Skin of body (tissue), 2 donors: ENCODE measurements around the gene NUS1. TPM values are rescaled to one million over a fixed set of nuclear protein-coding genes. Genes with fewer than 3 reads are reported as not detected.
"Not testable (repeated sequence)": the region's sequence is repeated elsewhere in the genome, so short reads cannot be mapped to it uniquely, and the experiment has no call there.

Experiments used
- DNase-seq: peaks from one replicate; lab custom pipeline; 2025; lab: John Stamatoyannopoulos, UW
- total RNA-seq: library from RNA; depleted of rRNA; stranded (reverse); fragments of >200 nt; gene quantifications from one replicate; pipeline ENCODE4 v1.2.3, GENCODE V29; 2014

NUS1 gene
- total RNA-seq, 1 donor from 2014 or later, result 17.4 TPM

DNA sequence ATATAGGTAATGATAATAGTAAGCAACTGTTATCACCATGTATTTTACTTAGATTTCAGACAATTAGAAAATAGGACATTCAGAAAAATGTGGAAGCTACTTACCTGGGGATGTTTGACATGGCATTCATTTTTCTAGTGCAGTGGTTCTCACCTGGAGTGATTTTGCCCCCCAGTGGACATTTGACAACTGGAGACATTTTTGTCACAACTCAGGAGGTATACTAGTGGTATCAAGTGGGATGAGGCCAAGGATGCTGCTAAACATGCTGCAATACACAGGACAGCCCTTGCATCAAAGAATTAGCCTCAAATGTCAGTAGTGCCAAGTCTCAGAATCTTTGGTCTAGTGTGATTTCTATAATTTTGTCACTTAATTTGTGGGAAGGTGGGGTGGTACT, 36.1 kb downstream of the NUS1 start:
- DNase-seq, result no peak

DNA sequence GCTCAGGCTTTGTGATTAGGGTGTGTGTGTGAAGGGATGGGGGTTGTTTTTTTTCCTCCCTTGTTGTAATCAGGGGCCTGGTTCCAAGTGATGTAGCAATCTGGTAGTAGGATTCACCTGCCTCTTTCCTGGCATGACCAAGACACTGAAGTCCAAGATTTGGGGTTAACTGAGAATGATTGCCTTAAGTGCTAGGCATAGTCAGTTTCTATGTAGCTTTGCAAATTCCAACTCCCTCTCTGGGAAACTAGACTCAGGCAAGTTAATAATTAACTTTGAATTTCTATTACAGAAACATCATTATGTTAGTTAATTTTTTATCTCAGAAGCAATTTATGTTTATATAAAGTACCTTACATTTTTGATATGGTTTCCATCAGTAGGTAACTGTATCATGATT, 43.6 kb downstream of the NUS1 start:
- no peak for DNase-seq

DNA sequence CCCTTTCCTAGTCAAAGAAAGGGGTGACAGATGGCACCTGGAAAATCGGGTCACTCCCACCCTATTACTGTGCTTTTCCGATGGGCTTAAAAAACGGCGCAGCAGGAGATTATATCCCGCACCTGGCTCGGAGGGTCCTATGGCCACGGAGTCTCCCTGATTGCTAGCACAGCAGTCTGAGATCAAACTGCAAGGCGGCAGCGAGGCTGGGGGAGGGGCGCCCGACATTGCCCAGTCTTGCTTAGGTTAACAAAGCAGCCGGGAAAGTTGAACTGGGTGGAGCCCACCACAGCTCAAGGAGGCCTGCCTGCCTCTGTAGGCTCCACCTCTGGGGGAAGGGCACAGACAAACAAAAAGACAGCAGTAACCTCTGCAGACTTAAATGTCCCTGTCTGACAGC, 46.3 kb downstream of the NUS1 start:
- not testable (repeated sequence) for DNase-seq

DNA sequence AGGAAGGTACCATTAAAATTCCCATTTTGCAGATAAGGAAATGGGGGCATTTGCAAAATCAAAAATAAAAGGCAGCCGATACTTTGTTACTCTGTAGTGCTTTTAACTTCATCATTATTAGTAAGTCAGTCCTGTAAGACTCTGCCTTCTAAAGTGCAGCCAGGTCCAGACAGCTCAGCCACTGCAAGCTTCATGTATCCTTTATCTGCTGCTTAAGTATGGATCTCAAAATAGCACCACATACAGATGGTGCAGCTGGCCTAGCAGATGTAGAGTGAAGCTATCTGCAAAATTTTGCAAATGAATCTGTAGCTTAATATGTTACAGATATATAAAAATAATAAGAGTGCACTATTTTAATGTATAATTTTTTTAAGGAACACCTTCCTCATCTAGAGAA, 53.4 kb downstream of the NUS1 start:
- no peak for DNase-seq

DNA sequence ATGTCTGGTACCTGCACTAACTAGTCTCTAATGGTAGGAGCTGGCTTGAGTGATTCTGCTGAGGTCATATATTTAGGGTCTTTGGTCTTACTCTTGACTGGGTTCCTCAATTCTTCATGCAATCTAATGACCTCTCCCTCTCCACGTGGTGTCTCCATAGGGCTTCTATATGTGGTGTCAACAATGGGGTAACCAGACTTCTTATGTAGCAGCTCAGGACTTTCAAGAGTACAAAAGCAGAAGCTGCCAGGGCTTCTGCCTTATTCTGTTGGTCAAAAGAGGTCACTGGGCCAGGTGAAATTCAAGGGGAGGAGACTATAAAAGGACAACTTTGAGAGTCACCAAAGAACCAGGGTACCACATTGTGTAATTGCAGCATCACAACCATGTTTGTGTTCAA, 54.3 kb downstream of the NUS1 start:
- DNase-seq, result no peak

DNA sequence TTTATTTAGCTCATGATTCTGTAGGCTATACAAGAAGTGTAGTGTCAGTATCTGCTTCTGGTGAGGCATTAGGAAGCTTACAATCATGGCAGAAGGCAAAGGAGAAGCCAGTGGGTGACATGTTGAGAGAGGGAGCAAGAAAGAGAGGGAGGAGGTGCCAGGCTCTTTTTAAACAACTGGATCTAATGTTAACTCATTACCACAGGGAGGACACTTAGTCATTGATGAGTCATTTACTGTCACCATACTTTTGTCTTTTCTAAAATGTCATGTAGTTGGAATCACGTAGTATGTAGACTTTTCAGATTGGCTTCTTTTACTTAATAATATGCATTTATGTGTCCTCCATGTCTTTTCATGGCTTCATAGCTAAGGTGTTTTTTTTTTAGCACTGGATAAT, 58.1 kb downstream of the NUS1 start:
- no peak for DNase-seq

DNA sequence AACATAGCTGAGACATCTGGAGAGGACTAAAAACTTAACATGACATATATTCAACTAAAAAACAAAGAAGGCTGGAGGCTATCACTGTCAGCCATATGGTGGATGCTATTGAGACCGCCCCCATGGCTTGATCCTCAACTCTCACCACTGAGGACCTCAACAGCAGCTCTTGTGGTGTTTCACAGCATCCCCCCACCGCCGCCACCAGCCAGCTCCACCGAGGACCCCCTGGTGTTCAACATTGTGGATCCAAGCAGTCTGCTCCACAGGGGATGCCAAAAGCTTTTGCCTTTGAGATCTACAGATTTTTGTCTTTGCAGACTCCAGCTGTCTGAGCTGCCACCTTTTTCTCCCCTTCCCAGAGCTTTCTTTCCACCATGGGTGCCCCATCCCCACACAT, 64.6 kb downstream of the NUS1 start:
- DNase-seq, result no peak

DNA sequence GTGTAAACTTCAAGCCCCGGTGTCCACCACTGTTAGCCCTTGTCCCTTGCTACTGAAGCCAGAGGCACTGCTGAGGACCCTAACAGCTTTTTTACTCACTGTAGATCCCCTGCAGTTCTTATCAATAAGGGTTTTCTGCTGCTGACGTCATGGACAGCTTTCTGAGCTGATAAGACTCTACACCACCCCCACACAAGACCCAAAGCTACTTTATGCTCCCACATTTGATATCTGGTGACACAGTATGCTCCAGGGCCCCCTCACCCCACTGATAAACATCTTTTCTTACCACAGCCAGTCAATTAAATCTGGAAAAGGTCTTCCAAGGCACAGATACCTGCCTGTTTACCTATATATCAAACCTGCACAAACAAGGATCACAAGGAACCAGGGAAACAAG, 65.3 kb downstream of the NUS1 start:
- no peak for DNase-seq

DNA sequence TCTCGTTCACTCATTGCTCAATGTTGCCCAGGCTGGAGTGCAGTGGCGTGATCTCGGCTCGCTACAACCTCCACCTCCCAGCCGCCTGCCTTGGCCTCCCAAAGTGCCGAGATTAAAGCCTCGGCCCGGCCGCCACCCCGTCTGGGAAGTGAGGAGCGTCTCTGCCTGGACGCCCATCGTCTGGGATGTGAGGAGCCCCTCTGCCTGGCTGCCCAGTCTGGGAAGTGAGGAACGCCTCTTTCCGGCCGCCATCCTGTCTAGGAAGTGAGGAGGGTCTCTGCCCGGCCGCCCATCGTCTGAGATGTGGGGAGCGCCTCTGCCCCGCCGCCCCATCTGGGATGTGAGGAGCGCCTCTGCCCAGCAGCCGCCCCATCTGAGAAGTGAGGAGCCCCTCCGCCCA, 75.4 kb downstream of the NUS1 start:
- DNase-seq, result not testable (repeated sequence)

Other genes with a start within 250 kb of the NUS1 start
- gene ROS1, start 249.5 kb upstream of the NUS1 start, total RNA-seq, result 0.10 TPM
- gene DCBLD1, start 192.8 kb upstream of the NUS1 start, total RNA-seq, result 10.9 TPM
- gene GOPC, start 73.0 kb upstream of the NUS1 start, total RNA-seq, result 45.8 TPM
- gene SLC35F1, start 231.8 kb downstream of the NUS1 start, total RNA-seq, result 3.1 TPM